Measurements from ENCODE around the gene ABLIM1.

The ABLIM1 gene

DNA sequence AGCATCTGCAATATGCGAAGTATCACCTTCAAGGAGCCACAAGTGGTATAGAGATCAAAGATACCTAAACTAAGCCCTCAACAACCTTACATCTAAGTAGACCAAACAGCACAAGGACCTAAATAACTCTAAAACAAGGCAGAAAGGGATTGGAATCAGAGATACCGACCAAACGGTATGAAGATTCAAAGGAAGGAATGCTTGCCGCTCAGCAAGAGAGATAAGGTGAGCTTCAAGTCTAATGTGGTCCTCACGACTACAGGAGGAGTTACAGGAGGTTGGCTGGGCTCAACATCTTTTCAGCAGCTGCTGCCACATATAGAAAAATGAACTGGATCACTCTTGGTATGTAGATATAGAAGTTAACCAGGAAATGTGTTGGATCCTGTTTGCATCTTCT is 11.6 kb downstream of the ABLIM1 start:
- DNase-seq (ENCODE audit: low read depth): no peak

DNA sequence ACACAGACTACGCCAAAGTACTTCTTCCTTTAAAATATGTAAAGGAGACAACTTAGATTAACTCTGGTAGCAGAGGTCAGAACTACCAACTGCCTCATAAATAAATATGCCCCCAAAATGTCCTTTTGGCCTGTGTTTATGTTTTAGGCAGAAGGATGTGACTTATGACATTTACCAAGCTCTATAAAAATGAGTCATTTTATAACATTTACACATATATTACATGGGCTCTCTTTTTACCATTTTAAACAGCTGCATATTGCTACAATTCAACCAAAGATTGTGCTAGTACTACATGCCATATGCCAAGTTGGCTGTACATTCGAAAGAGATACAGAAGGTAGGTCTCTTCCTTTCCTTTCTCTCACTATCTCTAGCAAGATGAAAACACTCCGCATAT is 12.4 kb downstream of the ABLIM1 start:
- no peak for DNase-seq (ENCODE audit: low read depth)

DNA sequence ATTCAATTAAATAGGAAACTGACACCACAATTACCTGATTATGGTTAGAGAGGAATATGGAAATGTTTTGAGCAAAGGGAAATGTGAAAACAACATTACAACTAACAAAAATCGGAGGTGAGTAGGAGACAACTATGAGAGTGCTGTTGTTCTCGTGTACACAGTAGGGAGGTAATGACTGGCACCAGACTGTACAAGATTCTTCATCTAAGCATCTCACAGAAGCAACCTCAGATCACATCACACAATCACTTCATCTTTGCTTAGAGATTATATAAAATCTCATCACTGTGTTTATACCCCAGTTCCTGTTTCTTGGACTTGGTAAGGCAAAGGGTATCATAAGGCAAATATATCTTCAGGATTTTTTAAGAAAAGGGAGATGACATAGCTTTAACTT is 14.9 kb downstream of the ABLIM1 start:
- DNase-seq (ENCODE audit: low read depth): no peak

DNA sequence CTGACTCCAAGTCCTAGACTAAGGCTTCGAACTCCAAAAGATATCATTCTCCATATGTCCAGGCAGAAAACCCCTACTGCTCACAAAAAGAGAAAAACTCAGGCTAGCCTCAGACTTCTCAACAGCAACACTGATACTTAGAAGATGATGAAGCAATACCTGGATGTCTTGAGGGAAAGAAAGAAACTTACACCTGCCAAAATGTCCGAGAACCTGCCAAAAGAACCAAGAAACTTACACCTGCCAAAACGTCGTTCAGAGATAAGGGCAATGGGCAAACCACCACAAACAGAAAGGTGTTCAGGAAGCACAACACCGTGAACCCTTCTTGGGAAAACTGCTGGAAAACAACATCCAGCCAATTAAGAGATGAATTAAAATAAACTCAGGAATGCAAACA is 15.3 kb downstream of the ABLIM1 start:
- no peak for DNase-seq (ENCODE audit: low read depth)

DNA sequence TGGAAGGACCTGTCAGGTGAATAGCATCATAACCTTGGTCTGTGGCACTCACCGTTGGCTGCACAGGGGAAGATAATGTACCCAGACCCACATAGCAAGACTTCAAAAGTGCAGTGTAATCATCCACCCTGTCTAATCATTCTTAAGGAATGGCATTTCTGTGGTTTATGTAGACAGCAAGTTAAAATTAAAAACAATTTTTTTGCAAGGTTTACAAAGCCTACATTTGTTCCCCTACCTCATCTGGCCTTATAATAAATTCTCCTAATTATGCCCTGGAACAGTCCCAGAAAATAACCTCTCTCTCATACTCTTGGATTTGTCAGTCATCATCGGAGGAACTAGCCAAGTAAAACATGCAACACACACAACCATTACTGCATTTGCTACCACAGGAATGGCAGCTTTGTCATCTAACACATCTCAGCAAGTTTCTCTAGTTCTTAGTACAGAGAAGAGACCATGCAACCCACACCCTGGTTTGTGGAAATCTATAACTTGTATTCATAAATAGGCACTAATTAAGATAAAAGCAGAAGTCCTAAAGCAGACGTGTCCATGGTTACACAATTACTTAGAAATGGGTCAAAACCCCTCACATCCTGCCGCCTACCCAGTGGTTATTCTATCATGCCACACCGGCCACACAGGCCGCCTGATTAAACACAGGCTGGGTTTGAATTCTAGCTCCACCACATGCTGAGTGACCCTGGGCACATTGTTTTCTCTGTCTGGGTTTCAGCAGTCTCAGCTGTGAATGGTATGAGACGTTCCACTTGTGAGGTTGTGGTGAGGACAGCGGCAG is 19.1 kb downstream of the ABLIM1 start:
- DNase-seq (ENCODE audit: low read depth): no peak

DNA sequence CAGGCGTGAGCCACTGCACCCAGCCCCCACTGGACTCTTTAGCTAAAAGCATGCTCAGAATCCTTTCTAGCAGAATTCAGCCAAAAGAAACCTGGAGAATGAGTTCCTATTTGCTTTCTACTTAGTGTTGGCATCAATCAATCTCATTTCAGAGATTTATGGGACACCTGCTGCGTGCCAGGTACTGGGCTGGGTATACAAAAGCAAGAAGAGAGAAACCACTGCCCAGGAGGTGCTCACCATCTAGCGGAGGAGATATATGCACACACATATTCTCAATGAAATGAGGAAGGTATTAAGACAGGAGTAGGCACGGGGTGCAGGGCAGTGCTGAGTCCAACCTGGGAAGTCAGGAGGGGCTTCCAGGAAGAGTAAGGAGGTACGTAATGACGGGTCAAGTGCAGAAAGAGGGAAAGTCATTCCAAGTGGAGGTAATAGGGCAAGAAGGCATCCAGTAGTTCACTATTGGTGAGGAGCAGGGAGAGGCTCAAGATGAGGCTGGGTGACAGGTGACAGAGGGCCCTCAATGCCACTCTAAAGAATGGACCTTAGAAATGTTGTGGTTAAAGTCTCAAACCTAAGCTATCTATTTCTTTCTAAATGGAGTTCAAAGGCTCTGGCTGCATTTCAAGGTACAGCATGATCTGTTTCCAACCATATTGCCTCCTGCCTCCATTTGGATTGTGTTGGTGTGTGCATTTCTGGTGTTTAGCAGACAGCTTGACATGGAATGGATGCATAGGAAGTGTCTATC is 22.1 kb downstream of the ABLIM1 start:
- no peak for DNase-seq (ENCODE audit: low read depth)

DNA sequence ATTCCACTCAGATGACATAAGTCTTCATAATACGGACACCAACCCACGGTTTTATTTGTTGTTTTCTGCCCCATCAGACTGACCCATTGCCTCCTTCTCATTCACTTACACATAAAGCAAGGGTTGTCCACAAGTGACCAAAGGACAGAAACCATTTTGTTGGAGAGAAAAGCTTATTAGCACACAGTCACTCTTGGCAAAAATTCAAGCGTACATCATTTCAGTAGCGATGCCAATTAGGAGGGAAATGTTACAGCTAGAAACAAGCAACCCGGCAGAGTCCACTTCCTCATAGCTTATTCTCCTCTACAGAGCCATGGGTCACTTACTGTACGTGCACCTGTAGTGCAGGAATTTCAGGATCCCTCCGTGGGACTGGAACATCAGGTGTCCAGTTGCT is 23.0 kb downstream of the ABLIM1 start:
- no peak for DNase-seq (ENCODE audit: low read depth)

DNA sequence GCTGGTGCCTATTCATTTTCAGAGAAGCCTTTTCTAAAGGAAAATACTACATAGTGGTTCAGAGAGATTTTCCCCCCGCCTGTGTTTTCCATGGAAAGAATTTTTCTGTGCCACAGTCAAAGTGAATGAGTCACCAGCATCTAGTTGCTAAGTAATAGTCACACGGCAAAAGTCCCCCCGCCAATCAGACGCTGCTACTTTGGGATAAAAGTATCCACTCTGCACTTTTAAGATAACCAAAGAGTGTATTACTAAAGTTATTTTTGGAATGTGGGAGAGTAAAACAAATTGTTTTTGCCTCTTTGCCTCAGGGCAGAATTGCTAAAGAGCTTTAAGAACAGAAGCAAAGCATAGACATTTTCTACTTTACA is 23.5 kb downstream of the ABLIM1 start:
- no peak for DNase-seq (ENCODE audit: low read depth)

DNA sequence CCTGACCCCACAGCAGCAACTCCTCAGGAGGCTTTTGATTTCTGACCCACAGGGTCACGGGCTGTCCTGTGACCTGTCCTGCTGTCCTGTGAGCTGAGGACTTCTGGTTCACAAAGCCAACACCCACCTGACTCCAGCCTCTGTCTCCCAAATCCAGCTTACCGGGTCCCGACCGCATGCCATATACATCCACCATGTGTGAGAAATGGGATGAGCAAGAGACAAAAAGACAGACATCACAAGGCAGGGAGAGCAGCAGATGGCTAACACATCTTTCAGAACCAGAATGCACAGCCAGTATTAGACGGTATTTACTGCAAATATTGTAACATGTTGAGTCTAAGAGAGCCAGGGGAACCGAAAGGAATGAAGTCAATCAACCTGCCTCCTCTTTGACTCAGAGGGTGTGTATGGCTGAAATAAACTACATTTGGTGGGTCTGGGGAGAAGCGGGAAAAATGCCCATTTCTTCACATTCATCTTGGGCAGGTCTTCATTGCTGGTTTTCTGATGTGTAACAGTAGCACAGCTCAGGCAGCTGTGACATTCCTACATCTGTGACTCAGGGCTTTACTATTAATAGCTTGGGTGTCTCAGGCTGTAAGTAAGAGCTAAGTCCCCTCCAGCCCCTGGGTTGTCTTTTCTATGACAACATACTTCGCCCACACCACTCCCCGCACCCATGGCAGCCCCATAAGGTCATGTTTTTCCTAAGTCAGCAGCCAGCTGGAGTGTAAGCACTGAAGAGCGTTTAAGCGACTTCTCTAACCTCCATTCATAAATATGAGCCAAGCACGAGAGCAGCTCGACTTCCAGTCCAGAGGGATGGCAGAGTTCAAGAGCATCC is 25.0 kb downstream of the ABLIM1 start:
- no peak for DNase-seq (ENCODE audit: low read depth)

DNA sequence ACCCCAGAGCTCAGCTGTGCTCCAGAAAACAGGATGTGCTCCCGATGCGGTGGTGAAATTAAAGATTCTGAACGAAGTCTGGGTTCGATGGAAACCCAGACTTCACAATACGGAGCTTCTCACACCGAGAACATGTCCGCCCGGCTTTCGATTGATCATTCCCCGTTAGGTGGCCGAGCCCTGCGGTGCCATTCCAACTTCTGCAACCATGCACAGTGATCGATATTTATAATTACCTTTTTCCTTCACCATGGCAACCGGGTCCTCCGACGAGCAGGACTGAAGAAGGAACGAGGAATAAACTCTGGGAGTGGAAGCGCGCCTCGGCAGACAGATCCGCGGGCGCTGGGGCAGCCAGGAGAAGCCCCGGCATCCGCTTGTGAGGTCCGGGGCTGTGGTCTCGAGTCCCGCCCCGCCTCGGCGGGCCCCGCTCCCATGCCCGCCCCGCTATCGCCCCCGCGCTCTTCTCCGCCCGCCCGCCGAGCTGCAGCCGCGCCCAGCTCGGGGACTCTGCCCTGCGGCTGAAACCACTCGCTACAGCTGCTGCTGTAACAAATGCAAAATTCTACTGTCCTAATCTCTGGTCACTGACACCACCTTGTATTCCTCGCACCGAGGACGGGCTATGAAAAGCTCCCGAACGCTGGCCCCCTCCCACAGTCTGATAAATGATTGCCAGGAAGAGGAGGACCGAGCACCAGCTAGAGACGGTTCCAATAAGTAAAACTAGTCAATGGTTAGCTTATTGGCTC is 26.2 kb downstream of the ABLIM1 start:
- no peak for DNase-seq (ENCODE audit: low read depth)

DNA sequence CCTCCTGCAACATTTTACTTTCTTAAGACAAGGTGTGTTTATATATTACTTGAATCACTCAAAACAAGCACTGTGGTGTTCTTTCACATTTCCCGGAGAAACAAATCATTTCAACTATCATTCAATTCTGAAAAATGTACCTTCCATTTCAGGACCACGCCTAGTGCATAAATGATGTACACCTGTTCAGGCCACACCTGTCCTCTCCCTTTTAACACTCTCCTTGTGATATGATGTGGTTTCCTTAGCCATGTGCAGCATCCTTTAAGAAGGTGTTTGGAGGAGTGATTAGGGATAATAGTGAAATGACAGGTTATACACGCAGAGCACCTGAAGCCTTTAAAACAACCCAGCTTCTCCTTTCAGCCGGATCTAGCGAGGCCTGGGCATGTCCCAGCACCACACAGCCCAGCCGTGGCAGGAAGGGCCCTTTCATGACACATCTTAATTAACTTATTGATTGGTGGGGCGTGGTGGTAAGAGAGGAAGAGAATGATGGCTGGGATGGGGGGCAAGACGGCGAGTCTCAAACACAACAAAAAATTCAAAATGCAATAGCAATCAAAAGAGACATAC is 26.9 kb downstream of the ABLIM1 start:
- no peak for DNase-seq (ENCODE audit: low read depth)

DNA sequence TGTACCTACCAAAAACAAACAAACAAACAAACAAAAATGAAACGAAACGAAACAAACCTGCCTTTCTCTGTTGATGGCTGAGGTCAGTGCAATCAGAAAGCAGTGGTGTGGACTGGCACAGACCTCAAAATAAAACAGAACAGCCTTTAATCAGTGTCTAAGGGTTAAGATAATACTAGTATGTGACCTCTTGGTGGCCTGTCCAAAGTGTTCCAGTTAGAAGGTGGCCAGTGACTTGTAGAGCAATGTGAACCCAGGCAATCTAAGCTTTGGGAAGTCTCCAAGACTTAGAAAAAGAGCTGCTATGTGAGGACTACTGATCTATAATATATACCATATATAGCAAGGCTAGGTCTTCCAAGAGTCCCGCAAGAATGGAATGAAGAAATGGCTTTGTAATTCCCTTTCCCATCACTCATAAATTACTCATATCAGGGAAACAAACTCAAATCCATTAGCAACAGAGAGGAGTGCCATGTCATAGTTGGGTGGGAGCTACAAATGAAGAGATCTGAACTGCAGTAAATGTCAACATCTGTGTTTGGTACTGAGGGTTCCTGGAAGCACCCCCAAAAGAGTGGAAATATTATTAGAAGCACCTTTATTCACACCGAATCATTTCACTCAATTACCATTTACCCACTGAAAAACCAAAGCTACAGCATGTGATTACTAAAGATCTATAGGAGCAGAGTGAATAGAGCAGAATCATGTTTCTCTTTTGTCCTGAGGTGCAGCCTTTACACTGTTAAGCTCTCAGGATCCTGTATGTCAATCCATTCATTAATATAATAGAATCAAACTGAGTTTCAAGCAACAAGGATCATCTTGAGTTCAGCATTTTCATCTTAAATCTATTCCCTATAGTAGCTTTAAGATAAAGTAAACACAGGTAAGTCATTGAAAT is 28.0 kb downstream of the ABLIM1 start:
- DNase-seq (ENCODE audit: low read depth): no peak

DNA sequence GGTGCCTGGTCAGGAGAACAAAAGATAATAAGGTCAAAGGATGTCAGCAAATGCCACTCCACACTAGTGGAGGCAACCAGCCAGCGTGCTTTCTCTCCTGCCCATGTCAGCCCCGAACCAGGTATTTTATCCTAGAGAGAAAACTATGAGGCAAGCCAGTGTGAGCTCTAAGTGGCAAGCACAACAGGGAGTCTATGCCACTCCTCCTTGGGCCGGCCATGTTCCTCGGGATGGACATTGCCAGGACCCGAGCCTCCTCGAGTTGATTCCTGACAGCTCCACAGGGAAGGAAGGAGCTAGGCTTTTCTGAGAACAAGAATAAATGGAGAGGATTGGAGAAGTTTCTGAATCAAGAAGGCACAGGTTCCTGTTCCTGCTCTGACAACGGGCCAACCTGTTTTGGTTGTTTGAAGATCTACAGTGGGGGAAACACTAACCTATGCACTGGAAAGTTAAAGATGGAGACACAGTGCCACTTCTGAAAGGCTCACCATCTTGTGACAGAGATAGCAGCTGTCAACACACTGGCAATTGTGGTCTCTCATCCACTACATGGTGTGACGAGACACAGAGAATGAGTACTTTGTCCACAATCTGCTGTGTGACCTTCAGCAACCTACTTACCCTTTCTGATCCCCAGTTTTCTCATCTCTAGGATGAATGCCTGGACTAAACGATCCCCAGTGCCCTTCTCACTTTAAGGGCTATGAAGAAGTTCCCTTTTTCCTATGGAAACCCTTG is 28.8 kb downstream of the ABLIM1 start:
- no peak for DNase-seq (ENCODE audit: low read depth)

DNA sequence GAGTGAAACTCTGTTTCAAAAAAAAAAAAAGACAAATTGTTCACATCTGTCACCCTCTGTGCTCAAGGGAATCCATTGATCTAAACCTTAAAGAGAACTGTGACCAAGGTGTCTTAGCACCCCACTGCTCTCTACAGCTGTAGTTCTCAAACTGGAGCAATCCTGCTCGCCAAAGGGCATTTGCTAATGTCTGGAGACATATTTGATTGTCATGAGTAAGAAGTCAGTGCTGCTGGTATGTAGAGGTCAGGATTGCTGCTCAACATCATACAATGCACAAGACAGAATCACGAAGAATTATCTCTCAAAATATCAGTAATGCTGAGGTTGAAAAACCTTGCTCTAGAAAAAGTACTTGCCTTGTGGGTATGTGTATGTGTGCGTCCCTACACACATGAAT is 30.0 kb downstream of the ABLIM1 start:
- DNase-seq (ENCODE audit: low read depth): no peak

DNA sequence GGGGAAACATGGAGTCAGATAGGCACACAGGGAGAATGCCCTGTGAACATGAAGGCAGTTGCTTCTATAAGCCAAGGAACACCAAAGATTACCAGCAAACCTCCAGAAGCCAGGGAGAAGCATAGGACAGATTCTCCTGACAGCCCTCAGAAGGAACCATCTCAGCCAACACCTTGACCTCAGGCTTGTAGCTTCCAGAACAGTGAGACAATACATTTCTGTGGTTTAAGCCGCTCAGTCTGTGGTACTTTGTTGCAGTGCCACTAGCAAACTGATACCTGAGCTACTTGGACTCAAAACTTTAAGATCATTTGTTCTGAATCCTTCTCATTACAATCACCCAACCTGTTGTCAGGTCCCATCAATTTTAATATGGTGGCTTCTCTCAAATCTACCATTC is 31.2 kb downstream of the ABLIM1 start:
- DNase-seq (ENCODE audit: low read depth): no peak

DNA sequence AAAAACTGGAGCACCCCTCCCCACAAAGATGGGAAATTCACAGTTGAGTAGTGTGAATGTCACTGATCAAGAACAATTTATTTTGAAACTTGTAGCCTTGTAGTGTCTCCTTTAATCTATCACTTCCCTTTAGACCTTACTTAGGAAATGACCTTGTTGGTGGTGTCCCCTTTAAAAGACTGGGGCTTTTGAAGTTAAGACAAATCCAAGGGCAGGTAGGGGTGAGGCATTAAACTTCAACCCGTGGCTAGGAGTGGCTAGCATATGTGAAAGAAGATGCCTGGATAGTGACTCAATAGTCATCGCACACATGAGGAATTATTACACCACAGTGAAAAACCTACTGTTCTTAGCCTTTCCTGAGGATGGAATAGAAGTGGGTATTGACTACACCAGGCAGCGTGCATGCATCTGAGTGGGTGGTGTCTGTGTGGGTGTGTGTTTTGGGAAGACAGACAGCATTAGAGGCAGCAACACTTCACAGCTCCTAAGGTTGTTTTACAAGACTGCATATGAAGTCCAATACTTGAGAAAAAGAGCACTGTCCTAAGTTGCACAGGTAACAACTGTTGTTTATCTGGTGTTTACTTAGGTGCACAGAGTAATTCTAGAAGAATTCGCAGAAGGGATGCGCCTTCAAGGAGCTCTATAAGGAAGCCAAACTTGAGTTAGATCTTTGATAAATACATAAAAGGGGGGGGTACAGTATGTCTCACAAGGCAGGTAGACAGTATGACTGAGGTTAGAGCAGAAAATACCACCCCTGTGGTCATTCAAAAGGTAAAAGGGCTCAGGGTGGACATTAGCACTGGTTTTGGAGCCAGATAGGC is 32.9 kb downstream of the ABLIM1 start:
- no peak for DNase-seq (ENCODE audit: low read depth)

DNA sequence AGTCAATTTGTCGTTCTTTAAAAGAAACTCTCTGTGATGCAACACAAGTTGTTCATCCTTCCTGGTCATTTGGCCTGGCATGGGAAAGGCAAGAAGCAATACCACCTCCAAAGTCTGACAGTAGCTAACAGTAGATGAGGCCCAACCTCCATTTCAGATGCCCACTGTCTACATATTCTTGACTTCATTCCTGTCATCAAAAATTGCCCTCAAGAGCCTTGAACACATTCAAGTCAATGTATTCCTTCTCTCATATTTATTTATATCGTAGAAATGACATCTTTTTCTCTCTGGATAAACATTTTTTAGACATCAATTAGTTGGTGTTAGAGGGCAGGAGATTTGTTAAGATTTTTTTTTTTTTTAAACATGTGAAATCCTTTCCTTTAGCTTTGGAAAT is 33.7 kb downstream of the ABLIM1 start:
- no peak for DNase-seq (ENCODE audit: low read depth)

DNA sequence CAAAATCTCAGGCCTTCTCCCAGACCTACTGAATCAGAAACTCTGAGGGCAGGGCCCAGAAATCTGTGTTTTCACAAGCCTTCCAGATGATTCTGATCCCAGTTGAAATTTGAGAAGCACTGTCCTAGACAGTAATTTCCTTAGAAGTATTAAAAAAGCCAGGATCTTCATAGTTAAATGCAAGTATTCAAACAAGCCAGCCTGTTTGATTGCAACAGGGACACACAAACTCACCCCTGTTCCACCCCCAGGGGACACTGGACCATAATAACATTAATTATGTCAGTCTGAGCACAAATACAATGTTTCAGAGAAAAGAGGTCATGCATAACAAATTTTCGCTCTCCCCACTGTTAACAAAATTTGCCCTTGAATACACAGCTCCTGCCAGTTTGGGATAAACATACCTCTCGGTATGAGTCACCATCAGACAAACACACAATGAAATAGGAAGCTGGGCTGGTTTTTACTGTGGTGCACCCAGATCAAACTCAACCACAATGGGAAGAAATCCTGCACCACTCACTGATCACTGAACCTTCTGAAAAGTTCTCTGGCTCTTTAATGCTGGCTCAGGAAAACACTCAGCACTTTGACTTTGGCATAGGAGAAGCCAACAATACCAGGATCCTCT is 34.3 kb downstream of the ABLIM1 start:
- no peak for DNase-seq (ENCODE audit: low read depth)

DNA sequence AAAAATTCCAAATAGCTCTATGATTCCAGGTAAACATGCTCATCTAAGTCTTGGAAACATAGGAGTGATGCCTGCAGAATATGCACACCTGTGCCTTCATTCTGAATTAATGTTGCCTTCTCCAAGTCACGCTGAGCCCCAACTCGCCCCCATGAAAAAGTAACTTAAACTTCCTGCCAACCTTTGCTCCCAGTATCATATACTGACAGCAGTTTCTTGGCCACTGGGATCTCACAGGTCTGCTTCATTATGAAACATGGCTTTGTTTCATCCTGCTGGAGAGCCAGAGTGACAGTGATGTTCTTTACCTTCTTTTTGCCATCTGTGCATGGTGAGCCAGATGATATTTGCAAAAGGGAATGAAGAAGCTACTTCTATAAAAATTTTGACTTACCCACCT is 34.9 kb downstream of the ABLIM1 start:
- no peak for DNase-seq (ENCODE audit: low read depth)

All from stimulated activated CD8-positive, alpha-beta memory T cell treated with anti-CD3 and anti-CD28 coated beads, Interleukin-7, amount 100 ng/mL, for 24 hours (primary cell).